ENCODE measurements around the gene SDSL.

Gene SDSL

DNA sequence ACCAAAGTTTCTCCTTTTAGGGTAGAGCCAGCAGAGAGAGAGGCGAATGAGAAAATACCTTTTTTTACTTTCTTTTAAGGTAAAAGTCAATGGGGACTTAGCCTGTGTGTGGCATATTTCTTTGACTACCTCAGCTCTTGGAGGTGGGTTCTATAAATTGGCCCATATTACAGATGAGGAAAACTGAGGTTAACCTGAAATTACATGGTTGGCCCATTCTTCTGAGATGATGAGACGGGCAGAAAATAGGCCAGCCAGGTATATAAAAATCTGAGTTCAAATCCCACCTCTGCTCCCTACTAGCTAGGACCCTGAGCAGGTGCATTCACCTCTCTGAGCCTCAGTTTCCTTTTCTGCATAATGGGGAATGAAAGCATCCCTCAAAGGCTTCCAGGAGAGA, 27.1 kb downstream of the SDSL start:
- Histone ChIP-seq H3K27ac (ENCODE audit: low read length) (no peak overlapping the region), H3K4me1 (ENCODE audit: control insufficient read depth, insufficient read depth, low read length) (no peaks in the 10 kb centered on the region), H3K9me3 (ENCODE audit: control insufficient read depth, insufficient read depth, low read length) (no peaks in the 10 kb centered on the region), H3K36me3 (ENCODE audit: control insufficient read depth, insufficient read depth, low read length) (no peaks in the 10 kb centered on the region), H3K27me3 (ENCODE audit: control insufficient read depth, insufficient read depth, low read length) (no peaks in the 10 kb centered on the region), H3K4me3 (ENCODE audit: low read length) (no peak overlapping the region)
- WGBS (ENCODE audit: insufficient coverage, insufficient read length) = no CpG with 5 or more reads among the region's 2 CpGs
- DNase-seq (ENCODE audit: low read depth, low spot score) = no peak

- Histone ChIP-seq H3K4me3 (ENCODE audit: low read length) (no peak overlapping the region), H3K36me3 (ENCODE audit: control insufficient read depth, insufficient read depth, low read length) (no peaks in the 10 kb centered on the region), H3K27ac (ENCODE audit: low read length) (no peak overlapping the region), H3K9me3 (ENCODE audit: control insufficient read depth, insufficient read depth, low read length) (no peaks in the 10 kb centered on the region), H3K27me3 (ENCODE audit: control insufficient read depth, insufficient read depth, low read length) (no peaks in the 10 kb centered on the region), H3K4me1 (ENCODE audit: control insufficient read depth, insufficient read depth, low read length) (no peaks in the 10 kb centered on the region)
- DNase-seq (ENCODE audit: low read depth, low spot score) = no peak
- no CpG with 5 or more reads among the region's 1 CpG for WGBS (ENCODE audit: insufficient coverage, insufficient read length)
Observed at GRCh38 chr12:113449839-113450238, 27.7 kb downstream of the SDSL start.

DNA sequence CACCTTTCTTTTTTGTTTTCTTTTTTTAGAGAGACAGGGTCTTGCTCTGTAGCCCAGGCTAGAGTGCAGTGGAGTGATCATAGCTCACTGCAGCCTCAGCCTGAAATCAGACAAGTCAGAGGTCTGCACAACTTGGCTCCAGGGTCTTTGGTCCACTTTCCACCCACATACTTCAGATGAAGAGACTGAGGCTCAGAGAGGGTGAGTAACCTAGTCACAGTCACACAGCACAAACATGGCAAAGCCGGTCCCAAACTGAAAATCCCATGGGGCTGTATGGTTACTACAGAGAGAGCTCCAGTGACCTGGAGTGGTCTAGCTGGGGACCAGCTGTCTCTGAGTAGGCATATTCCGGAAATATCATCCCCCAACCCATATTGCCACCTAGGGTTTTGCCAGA, 30.3 kb downstream of the SDSL start:
- no peaks in the 10 kb centered on the region for H3K27me3 ChIP-seq (ENCODE audit: control insufficient read depth, insufficient read depth, low read length)
- DNase-seq (ENCODE audit: low read depth, low spot score) = no peak
- no CpG with 5 or more reads among the region's 2 CpGs for WGBS (ENCODE audit: insufficient coverage, insufficient read length)
- no peak overlapping the region for H3K4me3 ChIP-seq (ENCODE audit: low read length)
- H3K36me3 ChIP-seq (ENCODE audit: control insufficient read depth, insufficient read depth, low read length) = no peaks in the 10 kb centered on the region
- H3K9me3 ChIP-seq (ENCODE audit: control insufficient read depth, insufficient read depth, low read length) = no peaks in the 10 kb centered on the region
- H3K27ac ChIP-seq (ENCODE audit: low read length) = no peak overlapping the region
- no peaks in the 10 kb centered on the region for H3K4me1 ChIP-seq (ENCODE audit: control insufficient read depth, insufficient read depth, low read length)

DNA sequence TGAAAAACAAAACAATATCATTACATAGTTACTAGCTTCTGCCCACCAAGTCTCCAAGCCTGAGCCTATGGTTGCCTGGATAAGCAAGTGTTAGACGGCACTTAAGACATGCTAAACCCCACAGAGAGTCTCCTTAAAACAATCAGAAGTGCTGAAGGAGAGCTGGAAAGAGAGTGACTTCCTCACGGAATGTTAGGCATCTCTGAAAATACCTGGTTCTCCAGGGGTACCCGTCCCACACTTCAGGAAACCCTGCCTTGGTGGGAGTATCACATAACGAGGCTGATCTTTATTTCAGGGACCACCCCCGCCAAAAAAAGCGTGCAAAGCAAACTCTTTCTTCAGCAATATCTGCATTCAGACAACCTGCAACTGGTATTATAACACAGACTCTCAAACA, 31.1 kb downstream of the SDSL start:
- Histone ChIP-seq H3K27me3 (ENCODE audit: control insufficient read depth, insufficient read depth, low read length) (no peaks in the 10 kb centered on the region), H3K27ac (ENCODE audit: low read length) (no peak overlapping the region), H3K4me3 (ENCODE audit: low read length) (no peak overlapping the region), H3K4me1 (ENCODE audit: control insufficient read depth, insufficient read depth, low read length) (no peaks in the 10 kb centered on the region), H3K9me3 (ENCODE audit: control insufficient read depth, insufficient read depth, low read length) (no peaks in the 10 kb centered on the region), H3K36me3 (ENCODE audit: control insufficient read depth, insufficient read depth, low read length) (no peaks in the 10 kb centered on the region)
- no peak for DNase-seq (ENCODE audit: low read depth, low spot score)
- WGBS (ENCODE audit: insufficient coverage, insufficient read length) = no CpG with 5 or more reads among the region's 6 CpGs

DNA sequence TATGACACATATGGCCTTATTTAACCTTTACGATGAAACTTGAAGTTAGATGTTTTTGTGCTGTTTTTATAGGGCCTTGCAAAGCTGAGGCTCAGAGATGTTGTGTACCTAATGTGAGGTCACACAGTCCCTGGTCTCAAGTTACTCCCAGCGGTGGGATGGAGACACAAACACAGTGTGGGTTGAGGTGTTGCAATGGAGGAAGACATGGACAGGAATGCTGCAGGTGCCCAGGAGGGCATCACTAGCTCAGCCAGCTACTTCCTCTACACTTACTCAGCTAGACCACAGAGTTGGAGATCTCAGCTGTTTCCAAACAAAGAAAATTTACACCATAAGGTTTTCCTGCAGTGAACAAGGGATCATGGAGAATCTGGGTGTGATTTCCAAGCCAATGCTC, 34.0 kb downstream of the SDSL start:
- Histone ChIP-seq H3K9me3 (ENCODE audit: control insufficient read depth, insufficient read depth, low read length) (no peaks in the 10 kb centered on the region), H3K27ac (ENCODE audit: low read length) (no peak overlapping the region), H3K36me3 (ENCODE audit: control insufficient read depth, insufficient read depth, low read length) (no peaks in the 10 kb centered on the region), H3K4me1 (ENCODE audit: control insufficient read depth, insufficient read depth, low read length) (no peaks in the 10 kb centered on the region), H3K4me3 (ENCODE audit: low read length) (no peak overlapping the region), H3K27me3 (ENCODE audit: control insufficient read depth, insufficient read depth, low read length) (no peaks in the 10 kb centered on the region; the same call in 1 of the 2 replicates)
- DNase-seq (ENCODE audit: low read depth, low spot score) = no peak
- no CpG with 5 or more reads among the region's 2 CpGs for WGBS (ENCODE audit: insufficient coverage, insufficient read length)

DNA sequence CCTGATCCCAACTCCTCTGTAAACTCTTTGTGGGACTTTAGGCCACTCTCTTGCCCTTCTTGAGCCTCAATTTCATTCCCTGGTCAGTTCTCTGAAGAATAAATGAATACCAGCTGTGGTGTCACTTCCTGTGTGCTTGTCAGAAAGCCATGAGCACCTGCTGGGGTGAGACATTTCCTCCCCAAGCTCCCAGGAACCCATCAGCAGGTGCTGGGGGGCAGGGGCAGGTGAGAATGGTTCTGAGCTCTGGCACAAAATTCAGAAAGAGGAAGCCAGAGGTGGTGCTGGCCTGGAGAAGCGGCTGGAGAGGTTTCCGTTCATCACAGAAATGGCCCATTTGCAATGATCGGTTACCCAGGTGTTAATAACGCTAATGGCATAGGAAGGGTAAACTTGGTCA, 34.6 kb downstream of the SDSL start:
- Histone ChIP-seq H3K9me3 (ENCODE audit: control insufficient read depth, insufficient read depth, low read length) (no peaks in the 10 kb centered on the region), H3K4me1 (ENCODE audit: control insufficient read depth, insufficient read depth, low read length) (no peaks in the 10 kb centered on the region), H3K4me3 (ENCODE audit: low read length) (no peak overlapping the region), H3K27me3 (ENCODE audit: control insufficient read depth, insufficient read depth, low read length) (no peaks in the 10 kb centered on the region; the same call in 1 of the 2 replicates), H3K36me3 (ENCODE audit: control insufficient read depth, insufficient read depth, low read length) (no peaks in the 10 kb centered on the region), H3K27ac (ENCODE audit: low read length) (no peak overlapping the region)
- DNase-seq (ENCODE audit: low read depth, low spot score) = no peak
- no CpG with 5 or more reads among the region's 4 CpGs for WGBS (ENCODE audit: insufficient coverage, insufficient read length)

- no peaks in the 10 kb centered on the region; the same call in 1 of the 2 replicates for H3K27me3 ChIP-seq (ENCODE audit: control insufficient read depth, insufficient read depth, low read length)
- no CpG with 5 or more reads among the region's 10 CpGs for WGBS (ENCODE audit: insufficient coverage, insufficient read length)
Observed at GRCh38 chr12:113457185-113457584, 35.0 kb downstream of the SDSL start.

GRCh38 chr12:113457710-113458109, 35.5 kb downstream of the SDSL start:
- peaks cover 2% of the 10 kb centered on the region; the same call in 1 of the 2 replicates for H3K27me3 ChIP-seq (ENCODE audit: control insufficient read depth, insufficient read depth, low read length)
- no peaks in the 10 kb centered on the region for H3K4me1 ChIP-seq (ENCODE audit: control insufficient read depth, insufficient read depth, low read length)
- WGBS (ENCODE audit: insufficient coverage, insufficient read length) = 100% methylated on average over 1 of the region's 4 CpGs

More at GRCh38 chr12:113457185-113457584, 35.0 kb downstream of the SDSL start:
- Histone ChIP-seq H3K9me3 (ENCODE audit: control insufficient read depth, insufficient read depth, low read length) (no peaks in the 10 kb centered on the region), H3K36me3 (ENCODE audit: control insufficient read depth, insufficient read depth, low read length) (no peaks in the 10 kb centered on the region), H3K4me1 (ENCODE audit: control insufficient read depth, insufficient read depth, low read length) (no peaks in the 10 kb centered on the region), H3K27ac (ENCODE audit: low read length) (no peak overlapping the region), H3K4me3 (ENCODE audit: low read length) (no peak overlapping the region)
- no peak for DNase-seq (ENCODE audit: low read depth, low spot score)

GRCh38 chr12:113459981-113460380, 37.8 kb downstream of the SDSL start:
- Histone ChIP-seq H3K36me3 (ENCODE audit: control insufficient read depth, insufficient read depth, low read length) (no peaks in the 10 kb centered on the region), H3K9me3 (ENCODE audit: control insufficient read depth, insufficient read depth, low read length) (no peaks in the 10 kb centered on the region), H3K4me1 (ENCODE audit: control insufficient read depth, insufficient read depth, low read length) (no peaks in the 10 kb centered on the region; the same call in 1 of the 2 replicates), H3K27ac (ENCODE audit: low read length) (no peak overlapping the region), H3K27me3 (ENCODE audit: control insufficient read depth, insufficient read depth, low read length) (peaks cover 25% of the 10 kb centered on the region), H3K4me3 (ENCODE audit: low read length) (no peak overlapping the region)
- no CpG with 5 or more reads among the region's 4 CpGs for WGBS (ENCODE audit: insufficient coverage, insufficient read length)
- DNase-seq (ENCODE audit: low read depth, low spot score) = no peak

More at GRCh38 chr12:113457710-113458109, 35.5 kb downstream of the SDSL start:
- Histone ChIP-seq H3K4me3 (ENCODE audit: low read length) (no peak overlapping the region; the same call in 1 of the 2 replicates), H3K9me3 (ENCODE audit: control insufficient read depth, insufficient read depth, low read length) (no peaks in the 10 kb centered on the region), H3K36me3 (ENCODE audit: control insufficient read depth, insufficient read depth, low read length) (no peaks in the 10 kb centered on the region), H3K27ac (ENCODE audit: low read length) (no peak overlapping the region)
- no peak for DNase-seq (ENCODE audit: low read depth, low spot score)

- no peak for DNase-seq (ENCODE audit: low read depth, low spot score)
- WGBS (ENCODE audit: insufficient coverage, insufficient read length) = no CpG with 5 or more reads among the region's 5 CpGs
- Histone ChIP-seq H3K4me1 (ENCODE audit: control insufficient read depth, insufficient read depth, low read length) (peaks cover under 1% of the 10 kb centered on the region; the same call in 1 of the 2 replicates), H3K27ac (ENCODE audit: low read length) (no peak overlapping the region), H3K27me3 (ENCODE audit: control insufficient read depth, insufficient read depth, low read length) (peaks cover 40% of the 10 kb centered on the region), H3K4me3 (ENCODE audit: low read length) (no peak overlapping the region), H3K36me3 (ENCODE audit: control insufficient read depth, insufficient read depth, low read length) (no peaks in the 10 kb centered on the region), H3K9me3 (ENCODE audit: control insufficient read depth, insufficient read depth, low read length) (no peaks in the 10 kb centered on the region)
Observed at GRCh38 chr12:113461666-113462065, 39.5 kb downstream of the SDSL start.

DNA sequence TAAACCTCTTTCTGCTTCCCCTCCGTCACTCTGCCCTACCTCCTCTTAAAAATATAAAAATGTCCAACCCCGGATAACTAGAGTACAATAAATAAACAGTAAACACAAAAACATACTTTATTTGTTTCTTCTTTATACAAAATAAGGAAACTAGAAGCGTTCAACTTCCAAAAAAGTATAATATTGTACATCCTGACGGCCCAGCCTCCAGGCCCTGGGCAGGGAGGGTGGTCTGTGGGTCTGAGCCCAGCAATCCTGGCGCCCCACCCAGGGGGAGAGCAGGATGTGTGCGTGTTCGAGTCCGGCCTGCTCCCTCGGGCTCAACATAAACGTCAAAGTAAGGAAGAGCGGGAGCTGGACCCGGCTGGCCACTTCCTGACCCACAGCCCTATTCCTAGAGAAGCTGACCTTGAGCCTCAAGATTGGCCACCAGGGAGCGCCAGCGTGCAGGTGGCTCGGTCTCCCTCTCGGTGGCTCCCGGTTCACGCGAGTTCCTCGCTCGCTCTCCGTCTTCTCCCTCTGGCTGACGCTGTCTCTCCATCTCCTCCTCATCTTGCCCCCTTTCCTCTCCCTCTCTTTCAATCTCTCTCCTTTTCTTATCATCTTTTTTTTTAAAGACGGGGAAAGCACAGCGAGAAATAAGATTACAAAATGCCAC, 40.1 kb downstream of the SDSL start:
- peaks cover 46% of the 10 kb centered on the region for H3K27me3 ChIP-seq (ENCODE audit: control insufficient read depth, insufficient read depth, low read length)
- DNase-seq (ENCODE audit: low read depth, low spot score) = no peak
- no peak overlapping the region for H3K4me3 ChIP-seq (ENCODE audit: low read length)

More for the DNA sequence above, 40.1 kb downstream of the SDSL start:
- H3K27ac ChIP-seq (ENCODE audit: low read length) = no peak overlapping the region
- H3K4me1 ChIP-seq (ENCODE audit: control insufficient read depth, insufficient read depth, low read length) = peaks cover 4% of the 10 kb centered on the region
- WGBS (ENCODE audit: insufficient coverage, insufficient read length) = no CpG with 5 or more reads among the region's 25 CpGs
- no peaks in the 10 kb centered on the region for H3K9me3 ChIP-seq (ENCODE audit: control insufficient read depth, insufficient read depth, low read length)
- no peaks in the 10 kb centered on the region for H3K36me3 ChIP-seq (ENCODE audit: control insufficient read depth, insufficient read depth, low read length)

All from iPS DF 6.9 (cell line).